ENCODE results near the gene F7. TPM values are rescaled to one million over a fixed set of nuclear protein-coding genes. Genes with fewer than 3 reads are reported as not detected.

F7 gene
- total RNA-seq, 1 donor from 2014 or later, result not detected

DNA sequence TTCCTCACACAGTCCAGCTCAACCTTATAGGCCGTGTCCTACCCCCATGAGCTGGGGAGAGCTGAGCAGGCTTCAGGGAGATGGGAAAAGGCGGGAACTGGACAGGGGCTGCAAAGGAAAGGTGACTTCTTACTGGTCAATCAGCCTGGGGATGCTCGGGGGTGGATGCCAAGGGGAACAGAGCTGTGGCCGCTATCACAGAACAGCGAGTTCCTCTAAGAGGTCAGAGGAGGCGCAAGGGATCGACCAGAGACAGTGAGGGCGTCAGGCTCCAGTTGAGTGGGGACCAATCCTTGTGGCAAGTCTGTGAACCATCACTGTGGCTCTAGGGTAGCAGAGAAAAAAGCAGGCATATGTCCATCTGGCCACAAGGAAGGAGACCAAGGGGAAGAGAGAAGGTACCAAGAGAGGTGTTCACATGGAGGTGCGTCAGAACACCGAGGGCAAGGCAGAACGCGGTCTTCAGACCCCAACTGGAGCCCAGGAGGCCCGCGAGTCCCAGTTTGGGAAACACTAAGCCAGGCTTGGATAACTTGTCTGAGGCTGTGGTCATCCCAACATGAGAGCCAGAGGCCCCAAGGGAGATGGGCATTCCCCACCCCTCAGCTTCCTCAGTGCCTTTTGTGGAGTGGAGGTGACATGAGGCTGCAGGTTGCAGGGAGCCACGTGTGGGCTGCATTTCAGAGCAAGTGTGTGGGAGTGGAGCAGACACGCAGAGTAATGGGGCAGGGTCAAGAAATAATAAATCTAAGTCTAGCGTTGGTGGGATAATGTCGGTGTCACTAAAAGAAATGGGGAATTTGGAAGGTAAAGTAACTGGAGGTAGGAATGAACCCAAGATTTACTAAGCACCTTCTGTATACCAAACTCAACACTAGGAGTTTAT is 20.9 kb downstream of the F7 start:
- peaks cover 26% of the 10 kb centered on the region for H3K27me3 Mint-ChIP-seq
- no peak for DNase-seq
- H3K27ac Mint-ChIP-seq, result no peak overlapping the region
- intact Hi-C loops (cut with micrococcal nuclease), result no loop called here
- no peaks in the 10 kb centered on the region for H3K9me3 Mint-ChIP-seq
- H3K4me1 Mint-ChIP-seq, result no peaks in the 10 kb centered on the region
- H3K36me3 Mint-ChIP-seq (ENCODE audit: low read depth), result no peaks in the 10 kb centered on the region
- no peak overlapping the region for H3K4me3 Mint-ChIP-seq

DNA sequence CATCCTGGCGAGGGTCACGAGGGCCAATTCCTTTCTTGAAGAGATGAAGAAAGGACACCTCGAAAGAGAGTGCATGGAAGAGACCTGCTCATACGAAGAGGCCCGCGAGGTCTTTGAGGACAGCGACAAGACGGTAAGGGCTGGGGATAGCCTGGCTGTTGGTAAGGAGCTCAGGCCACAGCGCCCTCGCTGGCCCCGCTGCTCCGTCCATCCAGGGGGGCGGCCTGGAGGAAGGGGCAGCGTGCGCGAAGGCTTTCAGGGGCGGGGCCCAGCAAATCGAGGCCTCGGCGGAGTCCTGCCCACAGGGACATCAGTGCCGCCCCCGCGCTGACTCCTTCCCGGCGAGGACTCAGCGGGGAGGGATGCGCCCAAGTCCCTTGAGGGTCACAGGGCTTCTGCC is 23.9 kb downstream of the F7 start:
- H3K27ac Mint-ChIP-seq, result no peak overlapping the region
- no peaks in the 10 kb centered on the region for H3K9me3 Mint-ChIP-seq
- H3K4me3 Mint-ChIP-seq, result no peak overlapping the region
- H3K36me3 Mint-ChIP-seq (ENCODE audit: low read depth), result no peaks in the 10 kb centered on the region
- H3K27me3 Mint-ChIP-seq, result peaks cover 50% of the 10 kb centered on the region
- no peaks in the 10 kb centered on the region for H3K4me1 Mint-ChIP-seq
- intact Hi-C loops (cut with micrococcal nuclease), result no loop called here
- no peak for DNase-seq

DNA sequence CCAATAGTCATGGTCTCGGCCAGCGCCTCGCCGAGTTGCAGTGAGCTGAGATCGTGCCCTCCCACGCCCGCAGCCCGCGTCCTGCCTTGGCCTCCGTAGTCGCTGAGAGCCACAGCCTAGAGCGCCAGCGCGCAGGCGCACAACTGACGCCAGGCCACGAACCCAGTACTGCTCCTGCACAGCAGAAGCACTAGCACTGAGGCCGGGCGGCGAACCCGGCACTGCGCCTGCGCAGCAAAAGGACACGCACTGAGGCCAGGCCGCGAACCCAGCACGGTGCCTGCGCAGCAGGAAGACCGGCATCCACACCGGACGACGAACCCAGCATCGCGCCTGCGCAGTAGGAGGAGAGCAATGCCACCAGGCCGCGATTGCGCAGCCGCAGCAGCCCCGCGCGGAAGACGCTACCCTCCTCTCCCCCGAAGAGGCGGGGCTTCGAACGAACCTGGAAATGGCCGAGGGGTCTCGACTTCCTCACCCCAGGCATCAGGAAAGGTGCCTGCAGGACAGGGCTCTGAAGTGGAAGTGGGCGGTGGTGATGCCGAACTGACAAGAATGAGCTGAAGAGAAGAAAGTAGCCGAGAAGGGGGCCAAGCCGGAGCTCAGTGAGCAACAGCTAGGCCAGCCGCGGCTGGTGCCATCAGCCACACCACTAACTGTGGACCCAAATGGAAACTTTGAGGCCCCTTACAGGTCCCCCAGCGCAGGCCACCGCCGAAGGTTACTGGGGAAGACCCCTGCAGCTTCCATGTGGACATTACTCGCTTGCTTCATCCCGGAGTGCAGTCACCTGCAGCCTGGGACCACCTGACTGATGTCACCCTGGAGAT is 24.5 kb downstream of the F7 start:
- Mint-ChIP-seq H3K27me3 (peaks cover 50% of the 10 kb centered on the region), H3K4me3 (peak overlapping the region; percentile 49), H3K27ac (no peak overlapping the region), H3K36me3 (ENCODE audit: low read depth) (no peaks in the 10 kb centered on the region), H3K4me1 (no peaks in the 10 kb centered on the region), H3K9me3 (no peaks in the 10 kb centered on the region)
- DNase-seq, result peak; percentile 72
- intact Hi-C loops (cut with micrococcal nuclease), result no loop called here

DNA sequence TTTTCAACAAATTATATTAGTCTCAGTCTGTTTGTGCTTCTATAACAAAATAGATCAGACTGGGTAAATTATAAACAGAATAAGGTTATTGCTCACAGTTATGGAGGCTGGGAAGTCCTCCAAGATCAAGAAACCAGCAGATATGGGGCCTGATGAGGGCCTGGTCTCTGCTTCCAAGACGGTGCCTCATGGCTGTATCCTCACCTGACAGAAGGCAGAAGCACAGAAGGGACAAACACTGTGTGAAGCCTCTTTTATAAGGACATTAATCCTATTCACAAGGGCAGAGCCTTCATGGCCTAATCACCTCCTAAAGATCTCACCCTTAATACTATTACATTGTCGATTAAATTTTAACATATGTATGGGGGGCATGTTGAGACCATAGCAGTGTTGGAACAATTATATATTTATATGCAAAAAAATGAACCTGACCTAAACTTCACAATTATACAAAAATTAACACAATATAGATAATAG is 29.7 kb downstream of the F7 start:
- intact Hi-C loops (cut with micrococcal nuclease), result no loop called here
- no peak for DNase-seq
- no peak overlapping the region for H3K4me3 Mint-ChIP-seq
- H3K36me3 Mint-ChIP-seq (ENCODE audit: low read depth), result no peaks in the 10 kb centered on the region
- peaks cover 48% of the 10 kb centered on the region for H3K27me3 Mint-ChIP-seq
- no peaks in the 10 kb centered on the region for H3K4me1 Mint-ChIP-seq
- H3K9me3 Mint-ChIP-seq, result no peaks in the 10 kb centered on the region
- no peak overlapping the region for H3K27ac Mint-ChIP-seq

DNA sequence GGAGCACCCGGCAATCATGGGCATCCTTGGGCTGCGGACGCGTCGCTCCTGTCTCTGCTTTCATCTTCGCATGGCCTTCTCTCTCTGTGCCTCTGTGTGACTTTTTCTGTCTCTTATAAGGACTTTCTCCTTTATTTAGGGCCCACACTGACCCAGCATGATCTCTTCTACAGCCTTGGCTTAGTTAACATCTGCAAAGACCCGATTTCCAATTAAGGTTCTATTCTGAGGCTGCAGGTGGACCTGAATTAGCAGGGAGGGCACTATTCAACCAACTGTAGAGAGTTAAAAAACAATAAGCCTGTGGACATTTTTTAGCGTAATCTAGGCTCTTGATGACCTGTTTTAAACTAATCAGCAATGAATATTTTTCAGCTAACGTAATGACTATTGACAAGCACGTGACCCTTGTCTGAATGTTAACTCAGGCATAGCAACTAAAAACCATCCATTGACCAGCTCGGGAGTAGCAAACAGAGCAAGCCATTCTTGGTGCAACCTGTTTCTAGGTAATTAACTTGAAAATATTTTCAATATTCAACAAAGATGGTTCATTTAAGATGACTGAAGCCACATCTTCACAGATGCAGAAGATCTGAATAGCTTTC is 32.2 kb downstream of the F7 start:
- no peaks in the 10 kb centered on the region for H3K9me3 Mint-ChIP-seq
- no peaks in the 10 kb centered on the region for H3K4me1 Mint-ChIP-seq
- H3K4me3 Mint-ChIP-seq, result no peak overlapping the region
- no peaks in the 10 kb centered on the region for H3K36me3 Mint-ChIP-seq (ENCODE audit: low read depth)
- intact Hi-C loops (cut with micrococcal nuclease), result no loop called here
- H3K27me3 Mint-ChIP-seq, result peaks cover 29% of the 10 kb centered on the region
- DNase-seq, result no peak
- H3K27ac Mint-ChIP-seq, result no peak overlapping the region

DNA sequence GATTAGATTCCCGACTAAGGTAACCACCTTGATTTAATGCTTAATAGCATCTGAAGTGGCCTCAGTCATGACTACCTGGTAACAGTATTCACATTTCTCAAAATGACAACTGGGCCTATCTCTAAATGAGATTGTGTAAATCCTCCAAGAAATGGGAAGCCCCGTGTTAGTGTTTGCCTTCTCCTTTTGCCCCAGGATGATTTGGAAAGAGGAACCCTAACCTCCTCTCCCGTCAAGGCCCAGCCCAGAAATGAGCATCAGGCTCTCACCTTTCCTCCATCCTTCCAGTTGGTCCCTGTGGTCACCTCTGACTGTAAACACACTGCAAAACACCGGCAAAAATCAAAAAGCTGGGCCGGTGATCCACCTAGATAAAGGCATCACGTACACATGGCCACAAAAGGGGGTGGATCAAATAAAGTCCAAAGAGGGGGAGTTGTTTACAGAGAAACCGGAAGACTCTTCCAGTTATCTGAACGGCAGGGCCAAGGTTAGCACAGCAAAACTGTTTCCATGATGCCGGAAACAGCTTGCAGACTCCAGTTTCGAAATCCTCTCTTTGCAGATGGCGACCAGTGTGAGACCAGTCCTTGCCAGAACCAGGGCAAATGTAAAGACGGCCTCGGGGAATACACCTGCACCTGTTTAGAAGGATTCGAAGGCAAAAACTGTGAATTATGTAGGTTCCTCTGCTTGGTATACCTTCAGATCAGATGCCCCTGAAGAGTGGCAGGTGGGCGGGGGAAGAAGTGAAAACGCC is 33.4 kb downstream of the F7 start:
- H3K27ac Mint-ChIP-seq, result no peak overlapping the region
- no peaks in the 10 kb centered on the region for H3K9me3 Mint-ChIP-seq
- peaks cover 18% of the 10 kb centered on the region for H3K27me3 Mint-ChIP-seq
- no peaks in the 10 kb centered on the region for H3K36me3 Mint-ChIP-seq (ENCODE audit: low read depth)
- no peaks in the 10 kb centered on the region for H3K4me1 Mint-ChIP-seq
- DNase-seq, result no peak
- no peak overlapping the region for H3K4me3 Mint-ChIP-seq
- intact Hi-C loops (cut with micrococcal nuclease), result no loop called here

DNA sequence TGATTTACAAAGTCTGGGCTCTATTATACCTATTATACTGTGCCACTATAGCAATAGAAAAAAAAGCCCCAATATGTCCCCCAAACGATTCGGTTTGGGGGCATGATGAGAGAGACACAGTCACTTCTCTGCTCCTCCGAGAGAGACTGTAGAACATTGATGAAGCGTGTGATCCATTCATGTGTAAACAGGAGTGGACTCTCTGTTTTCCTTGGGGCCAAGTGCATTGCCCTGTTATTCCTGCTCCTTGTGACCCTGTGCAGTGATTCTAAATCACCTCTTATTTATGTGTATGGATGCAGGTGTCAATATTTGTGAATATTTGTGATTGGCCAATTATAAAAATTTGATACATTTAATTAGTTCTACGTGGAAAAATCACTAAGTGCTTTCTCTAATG is 34.0 kb downstream of the F7 start:
- intact Hi-C loops (cut with micrococcal nuclease), result no loop called here
- Mint-ChIP-seq H3K9me3 (no peaks in the 10 kb centered on the region), H3K27me3 (peaks cover 14% of the 10 kb centered on the region), H3K4me1 (no peaks in the 10 kb centered on the region), H3K4me3 (no peak overlapping the region), H3K27ac (no peak overlapping the region), H3K36me3 (ENCODE audit: low read depth) (no peaks in the 10 kb centered on the region)
- DNase-seq, result no peak

DNA sequence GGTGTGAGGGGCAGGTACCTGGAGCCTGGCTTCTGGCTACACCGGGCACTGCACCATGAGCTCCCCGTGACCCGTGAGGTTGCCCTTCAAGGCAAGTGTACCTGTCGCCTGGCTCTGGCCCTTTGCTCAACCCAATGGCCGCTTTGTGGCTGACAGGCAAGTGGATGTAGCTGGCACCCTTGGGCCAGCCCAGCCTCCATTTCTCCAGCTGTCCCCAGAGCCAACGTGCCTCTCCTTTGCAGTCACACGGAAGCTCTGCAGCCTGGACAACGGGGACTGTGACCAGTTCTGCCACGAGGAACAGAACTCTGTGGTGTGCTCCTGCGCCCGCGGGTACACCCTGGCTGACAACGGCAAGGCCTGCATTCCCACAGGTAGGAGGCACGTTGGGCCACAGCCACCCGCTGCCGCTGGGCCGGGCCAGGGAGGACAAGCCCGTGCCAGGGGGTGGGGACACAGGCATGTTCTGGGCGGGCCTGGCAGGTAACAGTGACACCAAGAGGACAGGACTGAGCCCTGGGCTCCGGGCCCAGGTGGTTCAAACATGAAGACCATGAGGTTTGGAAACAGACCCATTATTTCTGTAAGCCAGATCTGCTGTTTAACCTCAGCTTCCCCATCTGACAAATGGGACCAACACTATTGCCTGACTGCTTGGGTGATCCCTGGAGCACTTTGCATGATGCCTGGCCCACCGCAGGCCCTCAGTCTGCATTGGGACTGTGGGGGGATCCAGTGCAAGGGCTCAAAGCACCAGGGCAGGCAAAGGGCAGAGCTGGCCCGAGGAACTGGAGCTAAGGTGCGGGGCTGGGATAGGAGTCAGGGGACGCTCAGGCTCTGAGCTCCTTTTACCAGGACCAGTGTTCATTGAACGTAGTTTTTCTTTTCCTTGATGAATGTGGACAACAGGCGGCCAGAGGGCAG is 35.3 kb downstream of the F7 start:
- Mint-ChIP-seq H3K27me3 (peaks cover 9% of the 10 kb centered on the region), H3K4me3 (no peak overlapping the region), H3K27ac (no peak overlapping the region), H3K4me1 (no peaks in the 10 kb centered on the region), H3K9me3 (no peaks in the 10 kb centered on the region), H3K36me3 (ENCODE audit: low read depth) (no peaks in the 10 kb centered on the region)
- intact Hi-C loops (cut with micrococcal nuclease), result no loop called here
- DNase-seq, result no peak

DNA sequence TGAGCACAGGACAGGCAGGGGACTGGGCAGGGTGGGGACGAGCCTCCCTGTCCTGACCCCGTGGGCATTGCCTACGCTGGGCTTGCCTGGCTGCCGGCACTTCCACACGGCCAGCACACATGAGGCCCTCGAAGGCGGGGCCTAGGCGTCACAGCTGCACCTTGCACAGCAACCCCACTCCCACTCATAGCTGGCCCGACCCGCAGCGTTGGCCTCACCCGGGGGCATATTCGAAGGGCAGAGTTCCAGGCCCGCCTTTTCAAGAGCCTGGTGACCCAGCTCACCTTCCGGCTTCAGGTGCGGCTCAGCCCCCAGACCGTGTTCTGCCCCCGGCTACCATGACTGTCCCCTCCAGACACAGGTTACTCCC is 36.0 kb downstream of the F7 start:
- H3K9me3 Mint-ChIP-seq, result no peaks in the 10 kb centered on the region
- no peak for DNase-seq
- H3K27ac Mint-ChIP-seq, result no peak overlapping the region
- H3K4me1 Mint-ChIP-seq, result no peaks in the 10 kb centered on the region
- no peak overlapping the region for H3K4me3 Mint-ChIP-seq
- peaks cover 7% of the 10 kb centered on the region for H3K27me3 Mint-ChIP-seq
- intact Hi-C loops (cut with micrococcal nuclease), result no loop called here
- H3K36me3 Mint-ChIP-seq (ENCODE audit: low read depth), result no peaks in the 10 kb centered on the region

DNA sequence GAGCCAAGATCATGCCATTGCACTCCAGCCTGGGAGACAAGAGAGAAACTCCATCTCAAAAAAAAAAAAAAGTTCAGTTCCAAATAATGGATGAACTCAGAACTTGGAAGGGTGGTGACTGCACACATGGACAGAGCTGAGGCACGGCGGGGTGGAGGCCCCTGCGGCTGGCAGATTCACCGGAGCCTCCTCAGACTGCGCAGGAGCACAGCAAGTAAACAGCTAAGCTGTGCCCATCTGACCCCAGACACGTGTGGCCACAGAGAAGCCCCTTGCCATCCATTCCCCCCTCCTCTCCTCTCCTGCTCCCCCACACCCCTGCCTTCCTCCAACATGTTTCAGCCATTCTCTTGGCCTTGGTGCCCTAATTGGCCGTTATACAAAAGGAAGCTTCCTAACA is 37.3 kb downstream of the F7 start:
- Mint-ChIP-seq H3K9me3 (no peaks in the 10 kb centered on the region), H3K27me3 (peaks cover 4% of the 10 kb centered on the region), H3K4me1 (no peaks in the 10 kb centered on the region), H3K27ac (no peak overlapping the region), H3K4me3 (no peak overlapping the region), H3K36me3 (ENCODE audit: low read depth) (no peaks in the 10 kb centered on the region)
- intact Hi-C loops (cut with micrococcal nuclease), result no loop called here
- DNase-seq, result no peak

DNA sequence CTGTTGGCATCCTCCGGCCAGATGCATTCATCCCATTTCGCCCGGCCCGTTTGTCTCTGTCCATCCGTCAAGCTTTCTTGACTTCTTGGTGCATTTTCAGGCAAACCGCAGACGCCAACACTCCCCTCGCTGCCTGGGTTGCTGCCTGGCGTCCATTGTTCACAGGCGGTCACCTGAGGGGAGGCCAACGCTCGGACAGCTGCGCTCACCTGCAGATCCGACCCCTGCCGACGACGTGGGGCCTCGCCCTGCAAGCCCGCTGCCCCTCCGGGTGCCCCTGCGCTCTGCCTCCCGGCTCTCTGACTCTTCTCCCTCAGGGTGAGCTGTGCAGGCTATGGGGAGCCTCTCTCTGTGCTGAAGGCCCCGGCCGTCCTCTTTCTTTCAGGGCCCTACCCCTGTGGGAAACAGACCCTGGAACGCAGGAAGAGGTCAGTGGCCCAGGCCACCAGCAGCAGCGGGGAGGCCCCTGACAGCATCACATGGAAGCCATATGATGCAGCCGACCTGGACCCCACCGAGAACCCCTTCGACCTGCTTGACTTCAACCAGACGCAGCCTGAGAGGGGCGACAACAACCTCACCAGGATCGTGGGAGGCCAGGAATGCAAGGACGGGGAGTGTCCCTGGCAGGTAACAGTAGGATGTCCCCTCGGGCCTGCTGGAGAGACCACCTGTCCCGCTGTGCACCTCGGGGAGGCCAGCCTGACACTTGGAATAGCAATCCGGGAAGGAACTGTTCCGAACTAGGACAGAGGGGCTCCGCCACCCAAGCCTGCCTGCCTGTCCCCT is 38.1 kb downstream of the F7 start:
- Mint-ChIP-seq H3K27me3 (peaks cover 2% of the 10 kb centered on the region), H3K36me3 (ENCODE audit: low read depth) (no peaks in the 10 kb centered on the region), H3K4me1 (no peaks in the 10 kb centered on the region), H3K9me3 (no peaks in the 10 kb centered on the region), H3K27ac (no peak overlapping the region), H3K4me3 (no peak overlapping the region)
- no peak for DNase-seq
- intact Hi-C loops (cut with micrococcal nuclease), result no loop called here

DNA sequence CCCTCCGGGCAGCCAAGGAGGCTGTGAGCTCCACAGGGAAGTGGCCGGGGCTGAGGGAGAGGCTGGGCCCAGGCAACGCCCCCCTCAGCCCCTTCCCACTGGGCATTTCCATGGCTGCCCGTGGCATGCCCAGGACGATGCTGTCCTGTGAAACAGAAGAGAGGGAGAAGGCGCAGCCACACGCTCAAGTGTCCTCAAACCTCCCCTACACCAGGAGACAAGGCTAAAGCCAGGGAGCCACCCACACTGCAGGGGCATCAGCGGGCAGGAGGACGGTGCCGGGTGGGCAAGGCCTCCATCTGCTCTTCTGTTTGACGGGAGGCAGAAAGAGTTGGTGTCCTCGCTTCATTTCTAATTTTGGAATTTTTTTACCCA is 38.7 kb downstream of the F7 start:
- H3K4me3 Mint-ChIP-seq, result no peak overlapping the region
- intact Hi-C loops (cut with micrococcal nuclease), result no loop called here
- no peaks in the 10 kb centered on the region for H3K4me1 Mint-ChIP-seq
- no peaks in the 10 kb centered on the region for H3K27me3 Mint-ChIP-seq
- H3K27ac Mint-ChIP-seq, result no peak overlapping the region
- DNase-seq, result no peak
- no peaks in the 10 kb centered on the region for H3K36me3 Mint-ChIP-seq (ENCODE audit: low read depth)
- H3K9me3 Mint-ChIP-seq, result no peaks in the 10 kb centered on the region

Measured in activated CD4-positive, alpha-beta T cell treated with anti-CD3 and anti-CD28 coated beads, Interleukin-2, amount 10 ng/mL, durations not matched to agents 24 days and 14 days (primary cell).